A673 (cell line): ENCODE data around the gene KCTD21. TPM values are rescaled to one million over a fixed set of nuclear protein-coding genes. Genes with fewer than 3 reads are reported as not detected.

Source experiments
- BruUV-seq: library from RNA; stranded (reverse); fragments of 400-500 nt; replicated peaks from 2 replicates; lab custom pipeline; 2021; lab: Mats Ljungman, UMichigan
- CTCF ChIA-PET: fragments of 300-600 bp; sonication (Branson Sonifier 250); formaldehyde crosslinking; loops from one replicate; lab custom pipeline; 2022; ENCODE audit warnings: antibody characterized with exemption; lab: Charles Lee
- POLR2A ChIA-PET: fragments of 300-600 bp; sonication (Branson Sonifier 250); formaldehyde crosslinking; loops from one replicate; lab custom pipeline; 2022; ENCODE audit warnings: antibody characterized with exemption; ENCODE audit not compliant: low non-redundant PET; lab: Charles Lee
- DNase-seq: peaks from one replicate; pipeline ENCODE4 v3.0.0-alpha.2; 2015; ENCODE audit warnings: low spot score
- H3K27ac ChIP-seq: fragments of 200-600 bp; sonication (generic); 2 replicates; pipeline ENCODE4 v1.5.1; 2016; ENCODE audit warnings: mixed run types, low read depth, mild to moderate bottlenecking, mixed read lengths, antibody characterized with exemption, low read length; ENCODE audit not compliant: poor library complexity, severe bottlenecking
- H3K27me3 ChIP-seq: fragments of 200-600 bp; sonication (generic); replicated peaks from 2 replicates; pipeline ENCODE4 v1.6.1; 2017; ENCODE audit warnings: mixed run types, low read depth, mild to moderate bottlenecking, mixed read lengths, antibody characterized with exemption, low read length; ENCODE audit not compliant: insufficient read depth, poor library complexity
- H3K36me3 ChIP-seq: fragments of 200-600 bp; sonication (generic); 2 replicates; pipeline ENCODE4 v1.6.1; 2016; ENCODE audit warnings: mixed run types, mild to moderate bottlenecking, mixed read lengths, antibody characterized with exemption, low read length; ENCODE audit not compliant: insufficient read depth, poor library complexity, severe bottlenecking
- H3K4me1 ChIP-seq: fragments of 200-600 bp; sonication (generic); 2 replicates; pipeline ENCODE4 v1.6.1; 2017; ENCODE audit warnings: mixed run types, mild to moderate bottlenecking, mixed read lengths, antibody characterized with exemption, low read length; ENCODE audit not compliant: insufficient read depth, poor library complexity, severe bottlenecking
- H3K4me3 ChIP-seq: fragments of 200-600 bp; sonication (generic); 2 replicates; pipeline ENCODE4 v1.5.1; 2016; ENCODE audit warnings: low read depth, mixed run types, mild to moderate bottlenecking, mixed read lengths, low read length; ENCODE audit not compliant: poor library complexity, severe bottlenecking
- H3K9me3 ChIP-seq: fragments of 200-600 bp; sonication (generic); 2 replicates; pipeline ENCODE4 v1.6.1; 2016; ENCODE audit warnings: mixed run types, low read depth, mild to moderate bottlenecking, mixed read lengths, antibody characterized with exemption, low read length; ENCODE audit not compliant: poor library complexity, severe bottlenecking
- EZH2 ChIP-seq: fragments of 200-600 bp; sonication (generic); IDR thresholded peaks from 2 replicates; pipeline ENCODE4 v1.6.1; 2017; ENCODE audit warnings: borderline replicate concordance, low read depth, mild to moderate bottlenecking, mixed read lengths, antibody characterized with exemption, low read length; ENCODE audit not compliant: poor library complexity, severe bottlenecking
- intact Hi-C: fragments of 100-400 bp; cut with micrococcal nuclease; formaldehyde crosslinking; loops from one replicate; pipeline ENCODE4 v1.10.0; 2022; ENCODE audit not compliant: unreplicated experiment
- total RNA-seq: library from RNA; stranded (reverse); gene quantifications from 2 replicates; pipeline ENCODE4 v1.2.3, GENCODE V29; 2021
- TF ChIP-seq, protein P1 (sequence below): fragments of 300-800, 200-600 bp; sonication (generic); conservative IDR thresholded peaks from 2 replicates; pipeline ENCODE4 v1.5.1; 2017; ENCODE audit warnings: low read depth, mild to moderate bottlenecking, antibody characterized with exemption, low read length, moderate library complexity, mixed read lengths

KCTD21 gene
- total RNA-seq, 1 experiment from 2014 or later, result 3.5 TPM

- intact Hi-C loops, result loop anchor here (5.0 to 10.0 kb wide), 3 partner anchors 62 to 425 kb away; partner anchors contain the start of gene NDUFC2
- peak within 1 kb of the TSS; percentile 77 for H3K27ac ChIP-seq
- H3K36me3 ChIP-seq, result peaks cover 3% of the 10 kb centered on the region
- ChIA-PET POLR2A (interaction anchor here (0.7 kb wide), 2 partner anchors 13 to 29 kb away, joined by 3 read pairs; no protein-coding TSS in a partner anchor), CTCF (no interaction called here)
- no peaks in the 10 kb centered on the region for H3K27me3 ChIP-seq
- no peaks in the 10 kb centered on the region for H3K9me3 ChIP-seq
- TSS peak; percentile 91 for BruUV-seq
- H3K4me3 ChIP-seq, result peak within 1 kb of the TSS; percentile 64
- H3K4me1 ChIP-seq, result no peaks in the 10 kb centered on the region
- DNase-seq, result peak; percentile 99
- no peak for TF ChIP-seq EZH2
- TF ChIP-seq, protein P1, sequence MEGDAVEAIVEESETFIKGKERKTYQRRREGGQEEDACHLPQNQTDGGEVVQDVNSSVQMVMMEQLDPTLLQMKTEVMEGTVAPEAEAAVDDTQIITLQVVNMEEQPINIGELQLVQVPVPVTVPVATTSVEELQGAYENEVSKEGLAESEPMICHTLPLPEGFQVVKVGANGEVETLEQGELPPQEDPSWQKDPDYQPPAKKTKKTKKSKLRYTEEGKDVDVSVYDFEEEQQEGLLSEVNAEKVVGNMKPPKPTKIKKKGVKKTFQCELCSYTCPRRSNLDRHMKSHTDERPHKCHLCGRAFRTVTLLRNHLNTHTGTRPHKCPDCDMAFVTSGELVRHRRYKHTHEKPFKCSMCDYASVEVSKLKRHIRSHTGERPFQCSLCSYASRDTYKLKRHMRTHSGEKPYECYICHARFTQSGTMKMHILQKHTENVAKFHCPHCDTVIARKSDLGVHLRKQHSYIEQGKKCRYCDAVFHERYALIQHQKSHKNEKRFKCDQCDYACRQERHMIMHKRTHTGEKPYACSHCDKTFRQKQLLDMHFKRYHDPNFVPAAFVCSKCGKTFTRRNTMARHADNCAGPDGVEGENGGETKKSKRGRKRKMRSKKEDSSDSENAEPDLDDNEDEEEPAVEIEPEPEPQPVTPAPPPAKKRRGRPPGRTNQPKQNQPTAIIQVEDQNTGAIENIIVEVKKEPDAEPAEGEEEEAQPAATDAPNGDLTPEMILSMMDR, result no peak
Observed at GRCh38 chr11:78139422-78140391, 48.7 kb downstream of the KCTD21 start, which contains the start of gene ALG8. ALG8 (minus strand) TSS chr11:78139626; CDS start chr11:78139588, 38 bp downstream.

DNA sequence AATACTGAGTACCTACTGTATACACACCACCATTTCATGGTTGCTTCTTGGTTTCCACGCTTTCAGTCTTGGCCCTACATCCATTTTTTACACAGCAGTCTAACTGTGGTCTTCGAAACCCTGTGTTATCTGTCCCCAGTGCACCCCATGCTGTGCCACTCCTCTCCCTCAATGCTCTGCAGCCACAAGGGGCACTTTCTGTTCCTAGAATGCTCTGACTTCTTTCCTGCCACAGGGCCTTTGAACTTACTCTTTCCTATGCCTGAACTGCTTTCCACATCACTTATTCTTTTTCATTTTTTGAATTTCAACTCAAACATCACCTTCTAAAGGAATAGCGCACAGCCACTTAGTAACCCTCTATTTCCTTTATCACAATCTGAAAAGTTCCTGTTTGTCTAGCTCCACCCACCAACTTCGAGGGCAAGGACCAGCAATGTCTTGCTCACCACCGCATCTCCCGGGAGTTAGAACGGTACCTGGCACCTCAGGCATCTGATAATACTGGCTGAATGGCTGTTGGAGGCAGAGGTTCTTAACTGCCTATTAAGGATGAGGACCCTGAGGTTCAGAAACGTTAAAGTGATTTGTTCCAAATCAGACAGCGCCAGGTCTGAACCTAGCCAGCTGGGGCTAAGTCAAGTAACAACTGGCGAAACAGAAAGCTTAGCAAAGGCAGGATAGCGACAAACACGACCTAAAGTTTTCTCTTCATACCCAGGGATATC is 49.6 kb downstream of the KCTD21 start:
- POLR2A ChIA-PET, result interaction anchor here (0.7 kb wide), 2 partner anchors 13 to 28 kb away, joined by 3 read pairs; no protein-coding TSS in a partner anchor
- H3K9me3 ChIP-seq, result no peaks in the 10 kb centered on the region
- CTCF ChIA-PET, result no interaction called here
- peak overlapping the region; percentile 64 for H3K4me3 ChIP-seq
- H3K27me3 ChIP-seq, result no peaks in the 10 kb centered on the region
- intact Hi-C loops, result loop anchor here (5.0 to 10.0 kb wide), 3 partner anchors 62 to 426 kb away; partner anchors contain the start of gene NDUFC2
- TSS peak; percentile 63 for BruUV-seq
- H3K36me3 ChIP-seq, result peaks cover 3% of the 10 kb centered on the region
- H3K4me1 ChIP-seq, result no peaks in the 10 kb centered on the region
- TF ChIP-seq, protein P1, result 0 out of 2 replicates have a peak, but pooled peaks have one; percentile 19
- TF ChIP-seq EZH2, result no peak
- peak overlapping the region; percentile 77 for H3K27ac ChIP-seq
- DNase-seq, result peak; percentile 56

GRCh38 chr11:78138291-78138690 is 50.1 kb downstream of the KCTD21 start:
- intact Hi-C loops, result loop anchor here (5.0 to 10.0 kb wide), 3 partner anchors 61 to 427 kb away; partner anchors contain the start of gene NDUFC2
- H3K4me3 ChIP-seq, result peak overlapping the region; percentile 64

More at GRCh38 chr11:78138291-78138690, 50.1 kb downstream of the KCTD21 start:
- POLR2A ChIA-PET, result no interaction called here
- Histone ChIP-seq H3K36me3 (peaks cover 3% of the 10 kb centered on the region), H3K27me3 (no peaks in the 10 kb centered on the region), H3K4me1 (no peaks in the 10 kb centered on the region), H3K9me3 (no peaks in the 10 kb centered on the region), H3K27ac (no peak overlapping the region)
- BruUV-seq, result no TSS peak
- peak; percentile 9 for DNase-seq
- CTCF ChIA-PET, result no interaction called here
- no peak for TF ChIP-seq EZH2
- TF ChIP-seq, protein P1, result no peak
